ENCODE results near the gene PWWP2A.

- TF ChIP-seq, protein P1, sequence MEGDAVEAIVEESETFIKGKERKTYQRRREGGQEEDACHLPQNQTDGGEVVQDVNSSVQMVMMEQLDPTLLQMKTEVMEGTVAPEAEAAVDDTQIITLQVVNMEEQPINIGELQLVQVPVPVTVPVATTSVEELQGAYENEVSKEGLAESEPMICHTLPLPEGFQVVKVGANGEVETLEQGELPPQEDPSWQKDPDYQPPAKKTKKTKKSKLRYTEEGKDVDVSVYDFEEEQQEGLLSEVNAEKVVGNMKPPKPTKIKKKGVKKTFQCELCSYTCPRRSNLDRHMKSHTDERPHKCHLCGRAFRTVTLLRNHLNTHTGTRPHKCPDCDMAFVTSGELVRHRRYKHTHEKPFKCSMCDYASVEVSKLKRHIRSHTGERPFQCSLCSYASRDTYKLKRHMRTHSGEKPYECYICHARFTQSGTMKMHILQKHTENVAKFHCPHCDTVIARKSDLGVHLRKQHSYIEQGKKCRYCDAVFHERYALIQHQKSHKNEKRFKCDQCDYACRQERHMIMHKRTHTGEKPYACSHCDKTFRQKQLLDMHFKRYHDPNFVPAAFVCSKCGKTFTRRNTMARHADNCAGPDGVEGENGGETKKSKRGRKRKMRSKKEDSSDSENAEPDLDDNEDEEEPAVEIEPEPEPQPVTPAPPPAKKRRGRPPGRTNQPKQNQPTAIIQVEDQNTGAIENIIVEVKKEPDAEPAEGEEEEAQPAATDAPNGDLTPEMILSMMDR (IDR thresholded peaks at IDR 0.05), result no peak
- no peak for TF ChIP-seq POLR2A (IDR thresholded peaks at IDR 0.05)
These were observed 13.4 kb downstream of the PWWP2A start for GRCh38 chr5:160105686-160106360.
